Measurements from ENCODE around the gene TDRD1. TPM values are rescaled to one million over a fixed set of nuclear protein-coding genes. Genes with fewer than 3 reads are reported as not detected.

Gene TDRD1
- total RNA-seq, 1 experiment from 2014 or later, result not detected

DNA sequence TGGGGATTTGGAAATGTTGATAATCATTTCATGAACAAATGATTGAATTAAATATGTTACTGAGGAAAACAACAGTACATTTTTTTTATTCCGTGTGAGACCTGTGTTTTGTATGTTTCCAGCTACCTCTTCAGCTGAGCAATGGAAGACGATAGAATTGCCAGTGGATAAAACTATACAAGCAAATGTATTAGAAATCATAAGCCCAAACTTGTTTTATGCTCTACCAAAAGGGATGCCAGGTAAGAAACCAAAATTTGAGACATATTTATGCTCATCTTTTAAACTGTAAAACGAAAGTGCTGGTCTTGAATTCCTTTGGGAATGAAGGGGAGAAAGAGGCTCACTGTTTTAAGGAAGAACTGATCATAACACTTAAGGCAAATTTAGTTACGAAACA, 42.1 kb downstream of the TDRD1 start:
- intact Hi-C loops (cut with micrococcal nuclease; ENCODE audit: unreplicated experiment), result no loop called here
- POLR2A ChIA-PET (ENCODE audit: low non-redundant PET), result interaction anchor here (0.7 kb wide), 1 partner anchor 62 kb away, joined by 11 read pairs; no protein-coding TSS in a partner anchor
- no TSS peak for BruUV-seq (replicated peaks)
- Histone ChIP-seq H3K36me3 (ENCODE audit: insufficient read depth, low read length, poor library complexity, severe bottlenecking) (no peaks in the 10 kb centered on the region), H3K27me3 (replicated peaks; ENCODE audit: insufficient read depth, low read depth, low read length, poor library complexity) (peaks cover 95% of the 10 kb centered on the region), H3K27ac (ENCODE audit: low read depth, low read length, poor library complexity, severe bottlenecking) (no peak overlapping the region), H3K4me1 (ENCODE audit: insufficient read depth, low read length, poor library complexity, severe bottlenecking) (no peaks in the 10 kb centered on the region), H3K9me3 (ENCODE audit: low read depth, low read length, poor library complexity, severe bottlenecking) (no peaks in the 10 kb centered on the region), H3K4me3 (ENCODE audit: low read depth, low read length, poor library complexity, severe bottlenecking) (no peak overlapping the region)
- CTCF ChIA-PET, result no interaction called here
- TF ChIP-seq, protein P1, sequence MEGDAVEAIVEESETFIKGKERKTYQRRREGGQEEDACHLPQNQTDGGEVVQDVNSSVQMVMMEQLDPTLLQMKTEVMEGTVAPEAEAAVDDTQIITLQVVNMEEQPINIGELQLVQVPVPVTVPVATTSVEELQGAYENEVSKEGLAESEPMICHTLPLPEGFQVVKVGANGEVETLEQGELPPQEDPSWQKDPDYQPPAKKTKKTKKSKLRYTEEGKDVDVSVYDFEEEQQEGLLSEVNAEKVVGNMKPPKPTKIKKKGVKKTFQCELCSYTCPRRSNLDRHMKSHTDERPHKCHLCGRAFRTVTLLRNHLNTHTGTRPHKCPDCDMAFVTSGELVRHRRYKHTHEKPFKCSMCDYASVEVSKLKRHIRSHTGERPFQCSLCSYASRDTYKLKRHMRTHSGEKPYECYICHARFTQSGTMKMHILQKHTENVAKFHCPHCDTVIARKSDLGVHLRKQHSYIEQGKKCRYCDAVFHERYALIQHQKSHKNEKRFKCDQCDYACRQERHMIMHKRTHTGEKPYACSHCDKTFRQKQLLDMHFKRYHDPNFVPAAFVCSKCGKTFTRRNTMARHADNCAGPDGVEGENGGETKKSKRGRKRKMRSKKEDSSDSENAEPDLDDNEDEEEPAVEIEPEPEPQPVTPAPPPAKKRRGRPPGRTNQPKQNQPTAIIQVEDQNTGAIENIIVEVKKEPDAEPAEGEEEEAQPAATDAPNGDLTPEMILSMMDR (conservative IDR thresholded peaks at IDR 0.05; ENCODE audit: low read depth, low read length), result no peak
- no peak for TF ChIP-seq EZH2 (IDR thresholded peaks at IDR 0.05; ENCODE audit: borderline replicate concordance, low read depth, low read length, poor library complexity, severe bottlenecking)
- no peak for DNase-seq (ENCODE audit: low spot score)

DNA sequence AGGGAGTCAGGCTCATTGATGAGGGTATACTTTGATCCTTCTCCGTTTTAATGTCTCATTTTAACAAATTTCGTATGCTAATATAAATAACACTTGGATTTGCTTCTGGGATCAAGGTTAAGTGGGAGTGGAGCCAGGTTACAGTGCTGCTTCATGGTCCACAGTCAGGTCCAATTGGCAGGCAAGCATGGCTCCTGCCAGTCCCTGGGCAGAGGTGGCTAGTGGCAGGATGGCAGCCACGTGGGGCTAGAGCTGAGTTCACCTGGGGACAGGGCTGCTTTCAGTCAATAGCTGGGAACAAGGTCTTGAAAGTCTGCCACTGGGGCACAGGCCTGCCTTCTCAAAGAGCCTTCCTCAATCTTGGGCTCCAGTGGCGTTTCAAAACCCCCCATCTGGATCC, 43.9 kb downstream of the TDRD1 start:
- TF ChIP-seq EZH2 (IDR thresholded peaks at IDR 0.05; ENCODE audit: borderline replicate concordance, low read depth, low read length, poor library complexity, severe bottlenecking), result no peak
- TF ChIP-seq, protein P1 (conservative IDR thresholded peaks at IDR 0.05; ENCODE audit: low read depth, low read length), result no peak
- intact Hi-C loops (cut with micrococcal nuclease; ENCODE audit: unreplicated experiment), result no loop called here
- POLR2A ChIA-PET (ENCODE audit: low non-redundant PET), result no interaction called here

DNA sequence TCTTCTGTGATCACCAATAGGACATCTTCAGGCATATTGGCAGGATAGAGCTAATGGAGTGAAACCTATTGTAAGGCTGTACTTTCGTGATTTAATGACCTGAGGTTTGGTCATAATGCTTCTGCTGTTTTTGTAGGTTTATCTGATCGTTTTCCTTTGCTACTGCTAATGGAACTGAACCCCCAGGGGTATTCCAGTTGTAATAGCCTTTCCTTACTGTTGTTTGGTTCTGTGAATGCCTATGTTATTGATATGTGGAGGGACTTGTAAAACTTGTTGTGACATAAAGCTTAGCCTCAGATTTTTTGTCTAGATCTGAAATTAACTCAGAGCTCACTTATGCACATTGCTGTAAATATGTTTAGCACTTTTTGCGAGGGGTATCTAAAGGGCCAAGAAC, 49.0 kb downstream of the TDRD1 start:
- ChIA-PET POLR2A (ENCODE audit: low non-redundant PET) (no interaction called here), CTCF (no interaction called here)
- Histone ChIP-seq H3K36me3 (ENCODE audit: insufficient read depth, low read length, poor library complexity, severe bottlenecking) (no peaks in the 10 kb centered on the region), H3K27me3 (replicated peaks; ENCODE audit: insufficient read depth, low read depth, low read length, poor library complexity) (peaks cover 67% of the 10 kb centered on the region), H3K9me3 (ENCODE audit: low read depth, low read length, poor library complexity, severe bottlenecking) (no peaks in the 10 kb centered on the region), H3K27ac (ENCODE audit: low read depth, low read length, poor library complexity, severe bottlenecking) (no peak overlapping the region), H3K4me1 (ENCODE audit: insufficient read depth, low read length, poor library complexity, severe bottlenecking) (peaks cover 17% of the 10 kb centered on the region), H3K4me3 (ENCODE audit: low read depth, low read length, poor library complexity, severe bottlenecking) (no peak overlapping the region)
- TF ChIP-seq, protein P1 (conservative IDR thresholded peaks at IDR 0.05; ENCODE audit: low read depth, low read length), result no peak
- TF ChIP-seq EZH2 (IDR thresholded peaks at IDR 0.05; ENCODE audit: borderline replicate concordance, low read depth, low read length, poor library complexity, severe bottlenecking), result no peak
- BruUV-seq (replicated peaks), result no TSS peak
- DNase-seq (ENCODE audit: low spot score), result no peak
- intact Hi-C loops (cut with micrococcal nuclease; ENCODE audit: unreplicated experiment), result no loop called here

More for the DNA sequence above, 43.9 kb downstream of the TDRD1 start:
- DNase-seq (ENCODE audit: low spot score), result no peak
- Histone ChIP-seq H3K9me3 (ENCODE audit: low read depth, low read length, poor library complexity, severe bottlenecking) (no peaks in the 10 kb centered on the region), H3K27ac (ENCODE audit: low read depth, low read length, poor library complexity, severe bottlenecking) (no peak overlapping the region), H3K4me3 (ENCODE audit: low read depth, low read length, poor library complexity, severe bottlenecking) (no peak overlapping the region), H3K36me3 (ENCODE audit: insufficient read depth, low read length, poor library complexity, severe bottlenecking) (no peaks in the 10 kb centered on the region), H3K27me3 (replicated peaks; ENCODE audit: insufficient read depth, low read depth, low read length, poor library complexity) (peaks cover 96% of the 10 kb centered on the region), H3K4me1 (ENCODE audit: insufficient read depth, low read length, poor library complexity, severe bottlenecking) (no peaks in the 10 kb centered on the region)
- no TSS peak for BruUV-seq (replicated peaks)
- CTCF ChIA-PET, result no interaction called here
